ENCODE data around the gene ANAPC13.

Gene ANAPC13

GRCh38 chr3:134481166-134481565, 4.6 kb downstream of the ANAPC13 start:
- DNase-seq, result no peak

- DNase-seq, result no peak
Measured at GRCh38 chr3:134480546-134480945, 5.2 kb downstream of the ANAPC13 start.

GRCh38 chr3:134477938-134478337, 7.8 kb downstream of the ANAPC13 start:
- DNase-seq, result no peak

- DNase-seq, result no peak
Measured at GRCh38 chr3:134477002-134477401, 8.8 kb downstream of the ANAPC13 start.

DNA sequence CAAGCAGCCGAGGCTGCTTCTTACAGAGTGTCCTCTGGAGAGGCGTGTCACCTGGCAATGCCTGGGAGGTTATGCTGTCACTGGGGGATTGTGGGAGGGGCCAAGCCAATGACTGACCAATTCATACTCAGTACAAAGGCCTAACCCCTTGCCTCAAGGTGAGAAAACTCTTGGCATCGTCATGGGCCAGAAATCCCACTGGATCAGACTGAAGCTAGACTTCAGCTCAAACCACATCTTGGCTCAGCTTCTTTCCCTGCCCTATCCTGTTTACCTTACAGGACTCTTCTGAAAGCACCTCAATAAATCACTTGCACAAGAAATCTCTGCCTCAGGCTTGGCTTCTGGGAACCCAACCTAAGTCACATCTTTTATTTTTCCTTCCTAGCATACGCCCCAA, 9.5 kb downstream of the ANAPC13 start:
- no peak for DNase-seq

DNA sequence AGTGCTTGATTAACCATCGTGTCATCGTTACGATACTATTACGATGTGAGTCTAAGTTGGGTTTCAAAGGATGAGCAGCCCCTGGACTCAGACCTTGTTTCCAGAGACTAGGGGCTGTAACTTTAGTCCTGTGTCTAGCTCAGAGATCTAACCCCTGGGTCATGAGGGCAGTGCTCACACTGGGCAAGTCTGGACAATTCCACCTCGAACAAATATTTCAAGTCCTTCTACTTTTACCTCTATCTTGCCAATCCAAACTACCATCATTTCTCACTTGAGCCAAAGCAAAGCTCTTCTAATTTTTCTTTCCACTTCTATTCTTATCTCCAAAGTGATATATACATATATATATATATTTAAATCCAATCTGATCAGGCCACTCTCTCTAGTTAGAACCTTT, 10.8 kb downstream of the ANAPC13 start:
- DNase-seq, result no peak

DNA sequence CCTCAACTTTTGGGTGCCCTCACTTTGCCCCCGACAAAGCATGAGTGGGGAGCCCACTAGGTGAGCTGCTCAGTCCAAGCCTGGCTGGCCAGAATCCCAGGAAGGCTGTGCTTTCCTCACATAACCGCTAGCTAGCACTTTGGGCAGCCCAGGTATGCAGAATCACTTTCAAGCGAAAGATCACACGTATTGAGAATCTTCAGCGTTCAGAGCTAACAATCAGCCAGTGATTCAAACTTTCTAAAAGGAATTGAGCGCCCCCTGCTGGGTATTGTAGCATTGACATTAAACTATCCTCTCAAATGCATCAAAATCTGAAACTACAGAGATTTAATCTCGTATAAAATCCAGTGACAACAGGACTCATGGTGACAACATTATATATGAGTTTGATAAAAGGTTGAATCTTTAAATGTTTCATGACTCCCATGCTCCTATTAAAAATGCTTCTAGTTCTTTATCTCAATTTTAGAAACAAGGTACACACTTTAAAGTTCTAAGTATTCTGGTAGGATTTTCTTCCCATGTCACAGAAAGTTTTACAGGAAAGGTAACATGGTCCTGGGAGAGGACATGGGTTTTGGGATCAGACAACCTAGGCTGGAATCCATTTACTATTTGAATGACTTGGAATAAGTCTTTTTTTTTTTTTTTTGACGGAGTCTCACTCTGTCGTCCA, 11.8 kb downstream of the ANAPC13 start:
- no peak for DNase-seq

DNA sequence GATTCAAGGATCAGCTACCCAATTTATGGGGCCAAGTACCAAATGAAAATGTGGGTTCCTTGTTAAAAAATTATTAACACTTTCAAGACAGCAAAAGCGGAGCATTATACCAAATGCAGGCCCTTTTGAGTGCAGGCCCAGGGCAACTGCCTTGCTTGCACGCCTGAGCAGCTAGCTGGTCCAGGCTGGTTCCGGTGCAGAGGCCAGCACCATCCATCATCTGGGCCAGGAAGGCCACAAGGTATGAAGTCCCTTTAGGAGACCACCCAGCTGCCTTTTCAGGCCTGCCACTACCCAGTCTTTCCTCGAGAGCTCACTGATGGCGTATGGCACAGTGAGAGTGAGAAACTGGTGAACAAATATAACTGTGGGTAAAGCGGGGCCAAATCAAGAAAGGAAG, 13.0 kb downstream of the ANAPC13 start:
- DNase-seq, result no peak

DNA sequence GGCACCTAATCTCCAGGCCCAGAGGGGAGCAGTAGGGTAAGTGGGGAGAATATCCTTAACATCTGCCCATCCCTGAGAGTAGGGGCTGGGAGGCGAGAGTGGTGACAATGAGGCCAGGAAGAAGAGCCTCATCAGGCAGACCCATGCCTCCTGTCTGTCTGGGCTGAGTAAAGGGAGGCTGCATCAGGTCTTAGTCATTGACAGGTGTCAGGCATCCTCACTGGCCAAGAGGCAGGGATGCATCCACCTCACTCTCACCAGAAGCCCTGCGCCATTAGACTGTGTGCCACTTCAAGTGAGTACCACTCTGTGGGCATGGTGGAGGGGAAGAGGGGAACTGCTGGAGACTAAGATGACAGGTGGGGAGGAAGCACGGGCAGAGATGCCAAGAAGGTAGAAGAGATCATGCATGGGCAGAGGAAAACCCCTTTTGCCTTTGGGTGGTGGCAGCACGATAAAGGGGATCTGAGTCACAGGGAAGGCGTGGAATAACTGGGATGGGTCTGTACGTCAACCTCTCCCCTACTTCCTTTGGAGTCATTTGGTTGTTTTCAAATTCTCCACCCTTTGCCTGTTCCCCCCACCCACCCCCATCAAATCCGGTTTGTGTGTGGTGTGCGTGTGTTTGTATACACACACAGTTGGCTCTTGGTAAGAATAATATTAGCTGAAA, 14.1 kb downstream of the ANAPC13 start:
- no peak for DNase-seq

GRCh38 chr3:134468519-134468918, 17.3 kb downstream of the ANAPC13 start:
- DNase-seq, result no peak

- no peak for DNase-seq
Measured at GRCh38 chr3:134466331-134466730, 19.5 kb downstream of the ANAPC13 start.

DNA sequence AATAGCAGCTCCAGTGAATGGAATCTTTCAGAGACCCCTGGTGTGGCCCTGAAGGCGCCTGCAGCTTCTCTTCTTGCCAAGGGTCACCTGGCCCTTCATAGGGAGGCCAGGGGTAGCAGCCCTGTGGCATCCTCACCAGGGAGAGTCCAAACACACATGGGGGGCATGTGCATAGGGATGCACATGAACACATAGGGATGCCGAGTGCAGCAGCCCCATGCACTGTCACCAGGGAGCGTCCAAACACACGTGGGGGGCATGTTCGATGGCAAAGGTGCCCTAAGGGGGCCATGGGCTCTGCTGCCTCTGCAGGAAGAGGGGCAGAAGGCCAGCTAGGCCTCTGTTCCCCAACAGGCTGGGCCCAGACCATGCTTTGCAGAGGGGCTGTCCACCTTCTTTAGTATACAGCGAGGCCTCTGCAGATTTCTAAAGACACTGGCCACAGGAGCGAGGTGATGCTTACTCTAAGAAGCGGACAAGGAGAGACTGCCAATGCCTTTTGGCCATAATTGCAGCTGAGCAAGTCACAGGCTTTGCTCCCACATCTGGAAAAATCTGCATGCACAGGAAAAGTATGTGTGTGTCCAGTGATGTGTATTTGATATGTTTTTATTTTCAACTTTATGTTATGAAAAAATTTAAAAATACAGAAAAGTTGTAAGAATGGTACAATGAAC, 21.0 kb downstream of the ANAPC13 start:
- no peak for DNase-seq

DNA sequence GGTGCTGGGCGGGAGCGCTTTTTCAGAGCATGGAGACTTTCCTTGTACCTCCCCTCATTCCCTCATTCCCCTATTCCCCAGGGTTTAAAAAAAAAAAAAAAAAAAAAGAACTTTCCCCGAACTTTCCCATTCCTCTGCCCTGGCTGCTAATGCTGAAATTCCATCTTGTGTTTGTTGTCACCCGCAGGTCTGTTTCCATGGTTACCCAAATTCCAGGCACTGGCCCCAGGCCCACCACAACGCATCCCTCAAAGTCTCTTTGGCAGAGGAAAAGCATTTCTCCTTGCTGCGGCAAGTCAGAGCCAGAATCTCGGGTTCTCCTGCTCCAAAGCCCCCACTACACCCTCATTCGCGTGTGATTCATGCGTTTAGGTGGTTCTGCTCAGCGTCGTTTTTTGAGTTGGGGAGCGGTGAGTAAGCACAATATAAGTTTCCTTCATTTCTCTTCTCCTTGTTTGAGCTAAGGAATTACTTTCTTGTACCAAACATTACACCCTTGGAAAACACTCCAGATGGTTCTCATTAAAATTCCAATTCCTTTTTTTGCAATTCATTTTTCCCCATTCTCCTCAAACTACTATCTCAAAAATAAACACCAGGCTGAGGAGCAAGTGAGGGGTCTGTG, 21.6 kb downstream of the ANAPC13 start:
- no peak for DNase-seq

DNA sequence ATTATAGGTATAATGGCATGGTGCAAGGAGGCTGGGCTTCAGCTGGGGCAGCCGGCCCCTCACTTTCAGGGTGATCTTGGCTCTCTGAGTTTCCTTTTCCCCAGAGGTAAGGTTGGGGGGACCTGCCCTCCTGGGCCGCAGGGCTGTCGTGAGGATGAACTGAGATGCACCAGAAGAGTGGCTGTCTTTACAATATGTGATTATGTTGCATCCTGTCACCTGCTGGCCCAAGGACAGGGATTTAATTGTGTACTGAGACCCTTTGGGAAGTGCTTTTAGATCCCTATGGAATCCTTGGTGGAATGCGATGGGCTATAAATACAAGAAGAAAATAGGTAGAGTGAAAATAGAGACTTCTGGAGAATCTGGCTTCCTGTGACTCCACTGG, 22.1 kb downstream of the ANAPC13 start:
- no peak for DNase-seq

- no peak for DNase-seq
Measured at GRCh38 chr3:134462331-134462941, 23.3 kb downstream of the ANAPC13 start.

GRCh38 chr3:134460965-134461364, 24.8 kb downstream of the ANAPC13 start:
- DNase-seq, result no peak

DNA sequence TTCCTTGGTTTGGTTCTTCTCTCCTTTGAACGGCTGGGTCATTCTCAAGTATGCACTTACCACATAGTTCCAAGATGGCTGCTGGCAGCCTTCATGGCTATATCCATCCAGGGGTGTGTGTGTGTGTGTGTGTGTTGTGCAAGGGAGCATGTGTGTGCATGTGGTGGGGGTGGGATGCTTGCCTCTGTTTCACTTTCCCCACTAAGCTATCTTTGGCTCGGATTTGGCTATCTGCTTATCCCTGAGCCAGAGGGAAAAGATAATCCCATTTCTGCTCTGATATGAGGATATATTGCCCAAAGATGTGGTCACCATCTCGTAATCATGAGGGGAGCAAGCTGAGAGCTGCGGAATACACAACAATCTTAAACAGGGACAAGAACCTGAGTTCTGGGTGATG, 26.2 kb downstream of the ANAPC13 start:
- DNase-seq, result no peak

- DNase-seq, result no peak
Measured at GRCh38 chr3:134458406-134458945, 27.3 kb downstream of the ANAPC13 start.

DNA sequence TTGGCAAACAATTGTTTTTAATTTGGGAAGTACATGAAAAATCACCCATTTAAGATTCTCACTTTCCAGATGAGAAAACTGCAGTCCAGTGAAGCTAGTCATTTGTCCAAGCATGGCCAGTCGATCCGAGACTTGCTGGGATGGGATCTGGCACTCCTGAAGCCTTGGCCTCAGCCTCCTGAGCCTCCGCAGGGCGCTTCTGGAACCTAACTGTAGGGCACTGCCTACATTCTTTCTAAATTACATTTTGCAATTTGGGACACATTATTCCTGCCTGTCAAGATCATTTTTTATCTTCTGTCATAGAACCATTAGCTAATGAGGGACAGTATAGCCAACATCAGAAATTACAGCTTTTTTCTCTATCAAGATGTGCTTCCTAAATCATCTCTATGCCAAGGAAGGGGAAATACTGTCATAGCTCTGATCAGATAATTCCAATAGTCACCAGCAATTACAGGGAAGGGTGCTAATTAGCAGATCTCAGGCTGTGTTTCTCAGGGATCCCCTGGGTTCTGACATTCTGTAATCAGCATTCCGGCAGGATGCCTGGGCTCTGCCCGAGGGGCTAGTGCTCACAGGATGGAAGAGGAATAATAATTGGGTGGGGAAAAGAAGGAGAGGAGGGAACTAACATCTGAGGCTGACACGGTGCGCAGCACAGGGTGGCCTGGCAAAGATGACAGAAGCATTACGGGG, 28.3 kb downstream of the ANAPC13 start:
- DNase-seq, result no peak

- no peak for DNase-seq
Measured at GRCh38 chr3:134453631-134454030, 32.2 kb downstream of the ANAPC13 start.

DNA sequence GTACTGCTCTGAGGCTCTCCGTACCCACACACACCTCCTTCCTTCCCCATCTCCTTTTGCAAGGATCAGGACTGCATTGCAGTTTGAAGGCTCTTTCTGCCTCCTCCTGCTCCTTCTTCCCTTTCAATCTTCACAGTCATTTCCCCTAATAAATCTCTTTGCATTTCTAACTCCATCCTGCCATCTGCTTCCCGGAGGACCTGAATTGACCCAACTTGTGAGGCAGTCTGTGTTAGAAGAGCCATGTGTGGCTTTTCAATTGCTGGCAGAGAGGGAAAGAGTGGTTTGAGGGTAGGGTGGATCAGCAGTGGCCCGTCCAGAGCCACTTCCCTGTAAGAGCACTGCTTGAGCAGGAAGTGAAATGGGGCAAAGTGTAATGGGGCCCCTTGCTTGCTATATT, 35.8 kb downstream of the ANAPC13 start:
- no peak for DNase-seq

DNA sequence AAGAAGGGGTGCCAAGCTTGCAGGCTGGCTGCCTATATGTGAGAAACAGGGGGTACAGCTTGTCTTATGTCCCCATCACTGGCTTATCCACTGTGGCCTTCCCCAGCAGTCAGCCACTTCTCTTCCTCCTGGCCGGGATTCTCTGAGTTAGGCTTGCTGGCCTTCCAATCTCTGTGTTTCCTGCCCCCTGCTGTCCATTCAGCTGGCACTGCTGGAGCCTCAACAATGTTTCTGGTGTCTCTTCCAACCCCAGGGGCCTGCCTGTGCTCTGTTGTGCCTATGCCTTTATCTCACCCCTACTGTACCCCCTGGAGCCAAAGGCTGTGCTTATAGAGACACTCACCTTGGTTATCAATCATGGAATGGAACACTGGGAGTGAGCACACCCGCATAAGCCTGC, 36.5 kb downstream of the ANAPC13 start:
- DNase-seq, result peak; percentile 53

DNA sequence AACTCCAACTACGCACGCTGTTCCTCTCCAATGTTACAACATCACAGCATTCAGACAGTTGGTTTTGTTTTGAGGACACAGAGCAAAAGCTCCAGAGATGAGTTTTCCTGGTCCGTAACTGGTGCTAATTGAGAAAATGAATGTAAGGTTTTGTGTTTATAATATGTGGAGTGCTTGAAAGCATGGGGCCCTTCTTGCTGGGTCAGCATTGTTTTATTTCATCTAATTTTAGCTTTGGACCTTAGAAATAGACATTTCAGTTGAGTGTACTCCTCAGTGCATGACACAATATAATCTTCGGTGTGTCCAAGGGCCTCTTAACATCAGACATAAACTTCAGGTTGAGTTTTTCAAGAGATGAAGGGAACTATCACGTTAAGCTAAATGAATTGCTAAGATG, 37.1 kb downstream of the ANAPC13 start:
- no peak for DNase-seq
